Embryonic facial prominence (tissue), 1 donor: ENCODE measurements around the gene CASKIN2.
"Not testable (repeated sequence)": the region's sequence is repeated elsewhere in the genome, so short reads cannot be mapped to it uniquely, and the experiment has no call there.

Experiments
- DNase-seq: peaks from one replicate; pipeline ENCODE4 v3.0.0-alpha.2; 2016; ENCODE audit errors: extremely low spot score

The CASKIN2 gene

DNA sequence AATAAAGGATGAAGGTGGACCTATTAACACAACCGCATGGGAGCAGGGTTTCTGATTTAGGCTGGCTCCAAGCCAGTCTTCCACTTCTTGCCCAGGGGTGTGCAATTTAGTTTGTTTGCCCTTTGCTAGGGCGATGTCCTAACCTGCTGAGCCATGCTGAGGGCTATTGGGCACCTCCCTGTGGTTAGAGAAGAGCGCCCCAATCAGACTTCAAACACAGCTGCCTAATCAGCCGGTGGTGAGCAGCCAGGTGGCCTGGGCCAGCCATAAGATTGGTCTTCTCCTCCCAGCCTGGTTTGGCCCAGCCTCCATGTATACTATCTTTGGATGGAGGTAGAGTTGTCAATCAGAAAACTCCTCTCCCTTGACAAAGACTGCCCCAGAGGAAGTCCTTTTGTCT, 43.2 kb downstream of the CASKIN2 start:
- DNase-seq, result no peak

DNA sequence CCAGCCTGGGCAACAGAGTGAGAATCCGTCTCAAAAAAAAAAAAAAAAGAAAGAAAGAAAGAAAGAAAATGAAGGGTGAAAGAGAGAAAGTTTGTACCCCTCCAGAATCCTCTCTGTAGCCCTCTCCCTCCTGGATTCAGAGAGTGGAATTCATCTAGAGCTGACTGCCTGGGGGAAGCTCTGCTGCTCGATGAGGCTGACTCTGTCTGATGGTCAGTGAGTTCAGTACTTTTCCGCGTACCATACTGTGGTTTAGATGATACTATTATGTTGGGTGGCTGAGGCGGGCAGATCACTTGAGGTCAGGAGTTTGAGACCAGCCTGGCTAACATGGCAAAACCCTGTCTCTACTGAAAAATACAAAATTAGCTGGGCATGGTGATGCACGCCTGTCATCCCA, 44.1 kb downstream of the CASKIN2 start:
- no peak for DNase-seq

DNA sequence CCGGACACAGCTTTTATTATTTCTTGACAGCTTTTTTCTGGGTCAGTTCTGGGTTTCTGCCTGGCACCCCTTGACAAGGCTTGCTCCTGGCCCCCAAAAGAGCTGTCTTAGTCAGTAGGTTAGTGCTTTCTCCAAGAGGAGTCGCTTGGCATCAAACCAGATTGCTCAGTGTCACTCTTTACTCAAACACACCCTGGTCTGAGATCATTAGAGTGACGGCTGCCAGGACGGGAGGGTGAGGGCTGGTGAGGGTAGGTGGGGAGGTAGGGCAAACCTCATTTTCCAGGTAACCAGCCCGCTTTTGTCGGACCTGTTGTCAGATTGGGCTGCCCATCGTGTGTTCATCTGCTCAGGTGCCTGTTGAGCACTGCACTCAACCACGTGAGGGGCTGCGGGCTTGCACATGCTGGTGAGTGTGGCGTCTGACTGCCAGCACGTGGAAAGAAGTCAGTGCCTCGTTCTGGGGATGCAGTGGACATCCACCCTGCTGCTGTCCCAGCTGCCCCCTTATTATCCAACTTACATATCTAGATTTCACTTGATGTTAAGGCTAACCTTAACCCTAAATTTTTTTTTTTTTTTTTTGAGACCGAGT, 46.5 kb downstream of the CASKIN2 start:
- DNase-seq, result no peak

DNA sequence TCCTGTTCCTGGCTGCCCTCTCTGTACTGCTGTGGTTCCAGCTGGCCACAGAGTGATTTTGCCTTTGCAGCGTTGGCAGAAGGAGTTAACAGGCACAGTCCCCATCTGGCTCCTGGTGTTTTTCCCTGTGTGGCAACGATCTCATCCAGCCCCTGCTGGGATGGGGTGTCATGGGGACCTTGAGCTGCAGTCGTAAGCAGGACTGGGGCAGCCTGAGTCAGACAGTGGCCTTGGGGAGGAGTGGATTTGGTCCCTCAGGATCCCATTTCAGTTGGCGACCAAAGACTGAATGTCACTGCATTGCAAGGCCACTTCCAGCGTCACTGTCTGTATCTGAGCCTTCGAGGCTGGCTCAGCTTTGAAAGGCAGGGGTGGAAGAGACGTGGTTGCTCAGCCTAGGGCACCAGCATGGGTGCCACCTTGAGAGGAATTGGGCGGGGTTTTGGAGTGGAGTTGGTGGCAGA, 47.0 kb downstream of the CASKIN2 start:
- no peak for DNase-seq

DNA sequence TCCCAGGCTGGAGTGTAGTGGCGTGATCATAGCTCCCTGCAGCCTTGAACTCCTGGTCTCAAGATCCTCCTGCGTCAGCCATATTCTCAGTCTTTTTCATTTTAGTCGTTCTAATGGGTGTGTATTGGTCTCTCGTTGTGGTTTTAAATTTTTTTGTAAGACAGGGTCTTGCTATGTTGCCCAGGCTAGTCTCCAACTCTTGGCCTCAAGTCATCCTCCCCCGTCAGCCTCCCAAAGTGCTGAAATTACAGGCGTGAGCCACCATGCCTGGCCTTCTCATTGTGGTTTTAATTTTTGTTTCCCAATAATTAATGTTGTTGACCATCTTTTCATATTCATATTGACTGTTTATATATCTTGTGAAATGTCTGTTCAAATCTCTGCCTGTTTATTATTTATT, 50.3 kb downstream of the CASKIN2 start:
- DNase-seq, result no peak

DNA sequence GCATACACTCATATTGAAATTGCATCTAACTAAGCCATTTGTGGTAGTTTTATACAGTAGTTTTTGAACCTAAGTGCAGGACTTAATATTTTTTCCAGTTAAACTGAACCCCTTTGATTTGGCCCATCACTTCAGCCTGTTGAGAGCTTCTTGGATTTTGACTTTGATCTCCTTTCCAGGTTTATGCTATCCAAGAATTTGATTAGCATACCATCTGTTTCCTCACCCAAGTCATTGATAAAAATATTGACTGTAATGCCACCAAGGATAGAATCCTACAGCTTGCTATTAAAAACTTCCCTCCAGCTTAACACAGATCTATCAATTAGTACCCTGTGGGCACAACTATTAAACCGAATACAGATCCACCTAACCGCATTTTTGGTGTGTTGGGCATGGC, 51.7 kb downstream of the CASKIN2 start:
- no peak for DNase-seq

DNA sequence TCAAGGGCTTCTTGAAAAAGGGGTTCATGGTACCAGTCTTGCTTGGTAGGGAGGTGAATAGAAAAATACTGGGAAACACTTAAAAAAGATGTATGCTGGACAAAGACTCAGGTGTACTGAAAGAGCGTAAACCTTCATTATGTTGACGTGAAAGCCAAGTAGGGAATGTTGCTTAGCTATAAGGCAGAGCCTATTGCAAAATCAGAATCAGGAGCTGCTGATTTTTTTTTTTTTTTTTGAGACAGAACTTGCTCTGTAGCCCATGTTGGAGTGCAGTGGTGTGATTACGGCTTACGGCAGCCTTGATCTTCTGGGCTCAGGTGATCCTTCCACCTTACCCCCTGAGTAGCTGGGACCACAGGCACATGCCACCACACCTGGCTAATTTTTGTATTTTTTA, 55.0 kb downstream of the CASKIN2 start:
- no peak for DNase-seq

DNA sequence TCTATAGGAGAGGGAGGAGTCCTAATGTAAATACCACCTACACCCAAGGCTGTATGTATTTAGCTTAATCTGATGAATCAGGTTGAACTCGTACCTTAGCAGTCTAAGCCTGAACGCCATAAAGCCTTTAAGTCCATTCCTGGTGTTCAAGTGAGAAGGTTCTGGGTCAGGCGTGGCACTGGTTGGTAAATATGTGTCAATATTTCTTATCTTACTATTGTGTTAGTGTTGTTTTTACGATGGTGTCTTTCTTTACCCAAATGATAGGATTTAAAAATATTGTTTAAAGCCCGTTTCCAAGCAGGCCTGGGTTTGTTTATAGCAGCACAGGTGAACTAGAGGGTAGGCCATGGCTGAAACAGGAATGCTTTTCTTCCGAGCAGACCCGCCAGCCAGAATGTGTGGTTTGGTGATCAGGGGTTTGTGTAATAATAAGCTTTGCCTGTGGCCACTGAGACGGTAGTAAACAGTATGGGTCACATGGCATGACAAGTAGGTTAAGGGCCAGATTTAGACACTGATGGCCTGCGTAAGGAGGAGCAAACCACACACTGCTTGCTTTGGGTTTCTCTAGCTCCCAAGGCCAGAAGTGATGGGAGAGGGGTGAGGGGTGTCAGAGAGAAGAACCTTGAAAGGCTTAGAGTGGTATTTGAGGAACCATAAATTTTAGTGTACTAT, 55.6 kb downstream of the CASKIN2 start:
- no peak for DNase-seq

DNA sequence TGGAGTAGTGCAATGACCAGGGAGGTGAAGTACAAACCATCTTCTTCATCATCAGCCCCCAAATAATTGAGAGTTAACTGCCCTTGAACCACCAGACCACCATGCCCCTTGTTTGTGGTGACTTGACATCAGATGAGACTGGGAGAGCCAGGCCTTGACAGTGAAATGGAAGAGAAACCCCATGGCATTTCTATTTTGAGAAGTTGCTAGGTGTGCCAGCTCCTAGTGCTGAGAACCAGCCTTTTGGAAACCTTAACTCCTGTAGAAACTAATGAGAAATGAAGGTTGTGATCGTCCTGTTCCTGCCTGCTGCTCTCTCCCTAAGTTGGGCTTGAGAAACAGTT, 56.1 kb downstream of the CASKIN2 start:
- no peak for DNase-seq

DNA sequence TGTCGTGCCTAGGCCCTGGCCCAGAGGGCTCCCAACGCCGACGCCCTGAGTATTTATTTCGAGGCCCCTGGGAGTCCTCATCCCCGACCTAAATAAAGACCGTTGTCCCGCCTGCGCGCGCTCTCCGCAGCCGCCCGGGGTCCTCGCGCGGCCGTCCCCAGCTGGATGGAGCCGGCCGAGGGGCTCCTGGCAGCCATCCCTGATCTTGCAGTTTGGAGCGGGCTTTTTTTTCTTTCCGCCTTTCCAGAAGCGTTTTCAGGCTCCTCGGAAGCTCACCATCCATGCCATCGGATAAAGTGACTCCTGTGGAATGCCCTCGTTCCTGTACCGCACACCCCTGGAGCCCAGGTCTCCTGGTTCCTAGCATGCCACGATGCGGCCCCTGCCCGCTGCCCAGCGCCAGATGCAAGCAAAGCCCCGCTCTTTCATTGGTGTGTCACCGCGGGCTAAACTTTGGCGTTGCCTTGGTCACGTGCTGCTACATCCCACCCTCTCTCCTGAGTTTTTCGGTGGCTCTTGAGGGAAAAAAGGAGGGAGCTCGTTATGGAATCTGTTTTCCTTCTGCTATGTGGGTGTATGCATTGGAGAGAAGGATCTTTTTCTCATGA, 58.2 kb downstream of the CASKIN2 start:
- no peak for DNase-seq

DNA sequence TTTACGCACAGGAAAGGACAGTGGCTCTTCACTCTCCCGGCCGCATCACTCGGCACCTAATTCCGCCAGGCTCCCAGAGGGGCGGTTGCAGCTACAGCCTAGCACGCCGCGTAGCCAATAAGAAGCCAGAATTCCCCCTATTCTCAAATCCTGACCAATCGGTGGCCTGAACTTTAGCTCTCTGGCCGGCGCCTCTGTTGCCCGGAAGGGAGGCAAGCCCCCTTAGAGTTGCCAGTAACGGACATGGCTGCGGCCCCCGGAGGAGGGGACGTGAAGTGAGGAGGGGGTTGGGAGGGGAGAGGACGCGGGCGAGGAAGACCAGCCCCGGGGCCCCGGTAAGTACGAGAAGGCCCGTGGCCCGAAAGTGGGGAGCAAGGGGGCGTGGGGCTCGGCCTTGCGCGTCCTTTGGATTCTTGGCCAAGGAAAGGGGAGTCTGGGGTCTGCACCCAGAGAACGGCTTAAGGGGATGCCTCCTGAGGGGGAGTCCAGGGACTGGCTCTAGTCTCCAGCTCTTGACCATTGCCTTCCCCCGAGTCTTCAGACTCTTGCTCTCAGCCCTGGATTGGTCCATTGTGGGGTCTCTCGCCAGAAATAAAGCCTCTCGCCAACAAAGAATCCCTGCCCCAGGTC, 58.8 kb downstream of the CASKIN2 start, which contains the start of gene TMEM94:
TMEM94 (plus strand) TSS at position 219 of the 630 bp plus-strand sequence. CDS start 15,271 bp downstream, outside the sequence.
- DNase-seq, result peak; percentile 97

DNA sequence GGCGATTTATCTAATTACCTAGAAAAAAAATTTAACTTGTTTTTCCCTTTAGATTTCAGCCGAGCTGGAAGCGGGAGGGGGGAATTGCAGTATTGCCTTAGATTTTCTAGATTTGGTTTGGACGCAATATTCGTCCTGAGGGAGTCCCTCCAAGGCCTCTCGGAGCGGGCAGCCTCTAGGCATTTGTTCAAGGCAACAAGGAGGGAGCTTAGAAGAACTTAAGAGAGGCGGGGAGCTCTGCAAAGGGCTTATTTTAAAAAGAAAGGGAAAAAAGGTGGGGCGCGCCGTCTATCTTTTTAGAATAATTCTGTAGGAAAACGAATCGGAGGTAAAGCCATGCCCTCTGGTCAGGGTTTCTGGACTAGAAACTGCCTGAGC, 59.3 kb downstream of the CASKIN2 start:
- DNase-seq, result no peak

DNA sequence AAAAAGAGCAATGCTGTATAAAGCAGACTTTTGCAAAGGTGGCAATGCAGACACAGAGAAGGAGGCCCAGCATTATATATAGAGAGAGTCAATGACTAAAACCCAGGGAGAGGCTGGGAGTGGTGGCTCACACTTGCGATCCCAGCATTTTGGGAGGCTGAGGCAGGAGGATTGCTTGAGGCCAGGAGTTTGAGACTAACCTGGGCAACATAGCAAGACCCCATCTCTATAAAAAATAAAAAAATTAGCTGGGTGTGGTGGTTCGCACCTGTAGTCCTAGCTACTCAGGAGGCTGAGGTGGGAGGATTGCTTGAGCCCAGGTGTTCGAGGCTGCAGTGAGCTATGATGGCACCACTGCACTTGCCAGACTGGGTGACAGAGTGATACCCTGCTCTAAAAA, 60.7 kb downstream of the CASKIN2 start:
- not testable (repeated sequence) for DNase-seq

DNA sequence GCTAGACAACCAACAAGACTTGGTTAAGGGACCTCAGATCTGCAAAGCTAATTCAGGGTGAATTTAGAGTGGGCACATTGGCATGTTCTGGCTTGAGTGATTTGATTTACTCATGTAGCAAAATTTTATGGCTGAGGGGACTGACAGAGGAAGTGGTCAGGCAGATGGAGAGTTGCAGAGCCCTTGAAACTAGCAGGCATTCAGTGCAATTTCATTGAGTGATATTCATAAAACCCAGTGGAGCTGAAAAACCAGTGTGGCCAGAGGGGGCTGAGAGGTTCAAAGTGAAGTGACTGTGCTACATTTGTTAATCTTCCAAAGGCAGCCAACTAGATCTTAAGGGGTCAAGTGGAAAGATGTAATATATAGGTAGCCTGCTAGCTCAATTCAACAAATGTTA, 61.1 kb downstream of the CASKIN2 start:
- DNase-seq, result no peak

DNA sequence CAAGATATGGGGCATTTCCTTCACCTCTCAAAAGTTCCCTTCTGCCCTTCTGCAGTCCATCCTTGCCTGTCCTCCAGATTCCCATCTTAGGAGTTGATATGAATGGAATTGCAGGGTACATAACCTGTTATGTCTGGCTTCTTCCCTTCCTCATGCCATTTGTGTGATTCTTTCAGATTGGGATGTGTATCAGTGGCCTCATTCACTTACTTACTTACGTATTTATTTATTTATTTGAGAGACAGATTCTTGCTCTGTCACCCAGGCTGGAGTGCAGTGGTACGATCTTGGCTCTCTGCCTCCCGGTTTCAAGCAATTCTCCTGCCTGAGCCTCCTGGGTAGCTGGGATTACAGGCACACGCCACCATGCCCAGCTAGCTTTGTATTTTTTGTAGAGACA, 65.1 kb downstream of the CASKIN2 start:
- DNase-seq, result no peak
